Measurements from ENCODE around the gene NGF. TPM values are rescaled to one million over a fixed set of nuclear protein-coding genes. Genes with fewer than 3 reads are reported as not detected.

Gene NGF
- total RNA-seq, 4 donors from 2014 or later = 0.78 TPM; not detected in 3

DNA sequence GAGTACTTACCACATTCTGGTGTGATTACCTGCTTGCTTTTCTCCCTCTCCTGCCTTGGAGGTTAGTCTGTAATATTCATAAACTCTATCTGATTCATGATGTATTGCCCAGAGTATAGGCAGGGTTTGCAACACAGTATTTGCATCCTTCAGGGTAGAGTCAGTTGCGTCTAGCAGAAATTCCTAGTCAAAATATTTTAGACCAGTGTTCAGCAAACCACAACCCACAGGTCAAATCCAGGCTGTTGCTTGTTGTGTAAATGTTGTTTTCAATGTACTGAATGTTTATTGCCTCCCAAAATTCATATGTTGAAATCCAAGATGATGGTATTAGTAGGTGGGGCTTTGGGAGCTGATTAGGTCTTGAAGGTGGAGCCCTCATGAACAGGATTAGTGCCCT, 82.9 kb downstream of the NGF start:
- no peaks in the 10 kb centered on the region for H3K4me1 ChIP-seq
- DNase-seq = no peak
- in situ Hi-C loops (cut with MboI; ENCODE audit: low sequenced_read_pairs in 4 of 4) (no loop called here), intact Hi-C loops (cut with DNase I; ENCODE audit: low total_unique reads) (no loop called here)
- no peak overlapping the region for H3K27ac ChIP-seq
- no peaks in the 10 kb centered on the region for H3K27me3 ChIP-seq
- peaks cover 0 to 11% (median 3%) of the 10 kb centered on the region in 3 donors for H3K9me3 ChIP-seq
- ATAC-seq = no peak
- H3K4me3 ChIP-seq = no peak overlapping the region
- no peaks in the 10 kb centered on the region for H3K36me3 ChIP-seq
- no peak for TF ChIP-seq POLR2A (IDR thresholded peaks at IDR 0.05)
- TF ChIP-seq, protein P1, sequence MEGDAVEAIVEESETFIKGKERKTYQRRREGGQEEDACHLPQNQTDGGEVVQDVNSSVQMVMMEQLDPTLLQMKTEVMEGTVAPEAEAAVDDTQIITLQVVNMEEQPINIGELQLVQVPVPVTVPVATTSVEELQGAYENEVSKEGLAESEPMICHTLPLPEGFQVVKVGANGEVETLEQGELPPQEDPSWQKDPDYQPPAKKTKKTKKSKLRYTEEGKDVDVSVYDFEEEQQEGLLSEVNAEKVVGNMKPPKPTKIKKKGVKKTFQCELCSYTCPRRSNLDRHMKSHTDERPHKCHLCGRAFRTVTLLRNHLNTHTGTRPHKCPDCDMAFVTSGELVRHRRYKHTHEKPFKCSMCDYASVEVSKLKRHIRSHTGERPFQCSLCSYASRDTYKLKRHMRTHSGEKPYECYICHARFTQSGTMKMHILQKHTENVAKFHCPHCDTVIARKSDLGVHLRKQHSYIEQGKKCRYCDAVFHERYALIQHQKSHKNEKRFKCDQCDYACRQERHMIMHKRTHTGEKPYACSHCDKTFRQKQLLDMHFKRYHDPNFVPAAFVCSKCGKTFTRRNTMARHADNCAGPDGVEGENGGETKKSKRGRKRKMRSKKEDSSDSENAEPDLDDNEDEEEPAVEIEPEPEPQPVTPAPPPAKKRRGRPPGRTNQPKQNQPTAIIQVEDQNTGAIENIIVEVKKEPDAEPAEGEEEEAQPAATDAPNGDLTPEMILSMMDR (IDR thresholded peaks at IDR 0.05 in 4 of 5, conservative IDR thresholded peaks at IDR 0.05 in 1 of 5) = no peak

DNA sequence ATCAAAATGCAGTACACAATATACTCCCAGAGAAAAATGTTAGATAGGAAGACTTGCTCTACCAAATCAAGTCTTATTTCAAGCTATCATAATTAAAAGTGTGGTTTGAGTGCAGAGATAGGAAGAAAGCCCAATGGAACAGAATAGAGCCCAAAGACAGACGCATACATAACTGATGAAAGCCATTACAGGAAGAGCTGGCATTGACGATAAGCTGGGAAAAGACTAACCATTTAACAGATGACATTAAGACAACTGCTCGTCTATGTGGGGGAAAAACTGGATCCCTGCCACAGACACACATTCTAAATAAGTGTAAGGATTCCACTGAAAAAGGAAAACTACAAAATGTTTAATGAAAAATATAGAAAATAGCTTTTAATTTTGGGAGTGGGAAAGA, 85.5 kb downstream of the NGF start:
- H3K36me3 ChIP-seq = no peaks in the 10 kb centered on the region
- no peaks in the 10 kb centered on the region for H3K4me1 ChIP-seq
- TF ChIP-seq POLR2A (IDR thresholded peaks at IDR 0.05) = no peak
- TF ChIP-seq, protein P1 (IDR thresholded peaks at IDR 0.05 in 4 of 5, conservative IDR thresholded peaks at IDR 0.05 in 1 of 5) = no peak
- ATAC-seq (no peak), DNase-seq (no peak)
- no peak overlapping the region for H3K4me3 ChIP-seq
- intact Hi-C loops (cut with DNase I; ENCODE audit: low total_unique reads) (no loop called here), in situ Hi-C loops (cut with MboI; ENCODE audit: low sequenced_read_pairs in 4 of 4) (no loop called here)
- no peaks in the 10 kb centered on the region for H3K9me3 ChIP-seq
- no peaks in the 10 kb centered on the region for H3K27me3 ChIP-seq
- H3K27ac ChIP-seq = no peak overlapping the region

DNA sequence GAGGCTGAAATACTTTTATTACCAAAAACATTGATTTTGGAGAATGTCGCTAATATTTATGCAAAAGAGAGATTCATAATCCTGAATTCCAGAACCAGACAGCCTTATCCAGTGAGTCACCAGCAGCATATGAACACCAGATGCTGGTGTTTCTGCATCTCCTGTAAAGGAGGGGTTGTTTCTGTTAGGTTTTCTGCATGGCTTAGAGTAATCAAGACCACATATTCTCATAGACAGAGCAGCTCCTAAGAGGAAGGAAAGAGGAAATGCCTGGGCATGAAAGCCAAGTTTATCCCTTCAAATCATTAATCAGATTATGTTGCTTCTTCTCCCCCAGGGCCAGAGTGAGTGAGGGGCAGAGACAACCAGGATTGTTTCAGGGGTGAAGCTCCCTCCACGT, 86.2 kb downstream of the NGF start:
- no peaks in the 10 kb centered on the region for H3K36me3 ChIP-seq
- intact Hi-C loops (cut with DNase I; ENCODE audit: low total_unique reads) = no loop called here
- H3K27me3 ChIP-seq = no peaks in the 10 kb centered on the region
- H3K4me3 ChIP-seq = no peak overlapping the region
- H3K9me3 ChIP-seq = no peaks in the 10 kb centered on the region
- in situ Hi-C loops (cut with MboI; ENCODE audit: low sequenced_read_pairs in 4 of 4) = no loop called here
- no peak overlapping the region for H3K27ac ChIP-seq
- no peak for ATAC-seq
- no peak for DNase-seq
- TF ChIP-seq, protein P1 (IDR thresholded peaks at IDR 0.05 in 4 of 5, conservative IDR thresholded peaks at IDR 0.05 in 1 of 5) = no peak
- no peak for TF ChIP-seq POLR2A (IDR thresholded peaks at IDR 0.05)
- H3K4me1 ChIP-seq = no peaks in the 10 kb centered on the region

DNA sequence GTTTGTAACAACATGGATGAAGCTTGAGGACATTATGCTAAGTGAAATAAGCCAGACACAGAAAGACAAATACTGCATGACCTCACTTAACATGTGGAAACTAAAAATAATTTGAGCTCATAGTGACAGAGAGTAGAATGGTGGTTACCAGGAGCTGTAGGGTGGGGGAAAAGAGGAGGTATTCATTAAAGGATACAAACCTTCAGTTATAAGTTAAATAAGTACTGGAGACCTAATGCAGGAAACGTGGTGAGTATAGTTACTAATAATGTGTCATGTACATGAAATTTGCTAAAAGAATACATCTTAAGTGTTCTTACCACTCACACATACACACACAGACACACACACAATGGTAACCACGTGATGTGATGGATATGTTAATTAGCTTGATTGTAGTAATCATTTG, 86.7 kb downstream of the NGF start:
- TF ChIP-seq, protein P1 (IDR thresholded peaks at IDR 0.05 in 4 of 5, conservative IDR thresholded peaks at IDR 0.05 in 1 of 5) = no peak
- no peak for TF ChIP-seq POLR2A (IDR thresholded peaks at IDR 0.05)
- Histone ChIP-seq H3K4me1 (no peaks in the 10 kb centered on the region), H3K36me3 (no peaks in the 10 kb centered on the region), H3K27ac (no peak overlapping the region), H3K27me3 (no peaks in the 10 kb centered on the region), H3K9me3 (no peaks in the 10 kb centered on the region), H3K4me3 (no peak overlapping the region)
- DNase-seq = no peak
- intact Hi-C loops (cut with DNase I; ENCODE audit: low total_unique reads) (no loop called here), in situ Hi-C loops (cut with MboI; ENCODE audit: low sequenced_read_pairs in 4 of 4) (no loop called here)
- ATAC-seq = no peak

DNA sequence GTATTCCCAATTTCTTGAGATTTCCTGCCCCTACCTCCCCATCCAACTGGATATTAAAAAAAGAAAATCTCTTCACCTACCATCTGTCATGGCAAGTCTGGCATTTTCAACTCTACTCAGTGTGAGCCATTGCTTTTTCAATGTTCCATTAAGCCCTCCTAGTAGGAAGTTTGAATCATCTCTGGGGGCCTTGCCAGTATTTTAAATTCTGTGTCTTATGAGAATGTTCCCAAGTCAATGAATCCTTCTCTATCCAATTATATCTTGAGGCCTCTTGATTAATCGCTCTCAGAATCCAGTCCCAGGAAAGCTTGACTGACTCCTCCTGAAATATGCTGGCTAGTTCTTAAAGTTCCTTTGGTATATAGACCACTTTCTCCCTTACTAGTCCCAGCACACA, 91.5 kb downstream of the NGF start:
- in situ Hi-C loops (cut with MboI; ENCODE audit: low sequenced_read_pairs in 4 of 4) (no loop called here), intact Hi-C loops (cut with DNase I; ENCODE audit: low total_unique reads) (no loop called here)
- DNase-seq (no peak), ATAC-seq (no peak)
- H3K4me3 ChIP-seq = no peak overlapping the region
- H3K27me3 ChIP-seq = no peaks in the 10 kb centered on the region
- peaks cover 0 to 4% (median 0%) of the 10 kb centered on the region in 3 donors for H3K9me3 ChIP-seq
- H3K36me3 ChIP-seq = no peaks in the 10 kb centered on the region
- TF ChIP-seq, protein P1 (IDR thresholded peaks at IDR 0.05 in 4 of 5, conservative IDR thresholded peaks at IDR 0.05 in 1 of 5) = no peak
- TF ChIP-seq POLR2A (IDR thresholded peaks at IDR 0.05) = no peak
- no peak overlapping the region for H3K27ac ChIP-seq
- no peaks in the 10 kb centered on the region for H3K4me1 ChIP-seq

Measured in gastrocnemius medialis (tissue), 4 donors.